HepG2 (cell line): ENCODE data around the gene DNMT3A. TPM values are rescaled to one million over a fixed set of nuclear protein-coding genes. Genes with fewer than 3 reads are reported as not detected.
A peak's percentile ranks its signal among the peaks of the same experiment; 100 is the strongest.

Experiments
- ATAC-seq: fragments of 200-7000 bp; cut with Tn5 transposase; 3 replicates; pipeline ENCODE4 v1.9.1; 2020; ENCODE audit warnings: mild to moderate bottlenecking, moderate library complexity
- BruUV-seq: library from RNA; stranded (reverse); fragments of 400-500 nt; replicated peaks from 2 replicates; lab custom pipeline; 2021; lab: Mats Ljungman, UMichigan
- CTCF ChIA-PET: fragments of 300-600 bp; formaldehyde crosslinking; extraction: SDS; loops from one replicate; lab custom pipeline; 2021; ENCODE audit warnings: low total read pairs, inconsistent platforms, low intra/inter-chr PET ratio; lab: Yijun Ruan, JAX
- POLR2A ChIA-PET: fragments of 350-600 bp; sonication (Branson Sonifier 250); formaldehyde crosslinking; loops from one replicate; lab custom pipeline; 2020; ENCODE audit warnings: antibody characterized with exemption, inconsistent platforms; lab: Yijun Ruan, JAX
- DNase-seq: peaks from one replicate; pipeline ENCODE4 v3.0.0-alpha.2; 2015; ENCODE audit warnings: low spot score
- FAIRE-seq: peaks from 3 replicates; lab custom pipeline; 2011; peaks lifted over from hg19 to GRCh38; lab: Jason Lieb, UNC
- H2AFZ ChIP-seq: one replicate; pipeline ENCODE4 v1.6.1; 2011; ENCODE audit warnings: low read length, inconsistent platforms
- H3K27ac ChIP-seq: fragments of 300-600 bp; 3 replicates; pipeline ENCODE4 v1.8.0; 2011; ENCODE audit warnings: mixed run types, mild to moderate bottlenecking, mixed read lengths, low read length, inconsistent platforms; ENCODE audit not compliant: insufficient read depth; ENCODE audit errors: extremely low read length
- H3K27me3 ChIP-seq, 2 experiments: fragments of 200-600 bp in 1 of 2; 2 replicates in 1 of 2; 3 replicates in 1 of 2; pipeline versions ENCODE4 v1.6.0 to v1.8.0; 2011; ENCODE audit warnings: low read length in 2 of 2, mild to moderate bottlenecking in 2 of 2, moderate library complexity in 2 of 2, inconsistent platforms in 1 of 2; ENCODE audit not compliant: insufficient read depth in 2 of 2, control insufficient read depth in 1 of 2
- H3K36me3 ChIP-seq, 2 experiments: fragments of 200-600 bp in 1 of 2; replicated peaks in 1 of 2; 2 replicates in 1 of 2; 3 replicates in 1 of 2; pipeline versions ENCODE4 v1.5.1 to v1.8.0; 2011; ENCODE audit warnings: low read length in 2 of 2, inconsistent platforms in 1 of 2; ENCODE audit not compliant: insufficient read depth in 2 of 2, control insufficient read depth in 1 of 2
- H3K4me1 ChIP-seq: 2 replicates; pipeline ENCODE4 v1.5.1; 2012; ENCODE audit warnings: low read length, inconsistent platforms; ENCODE audit not compliant: insufficient read depth
- H3K4me2 ChIP-seq: 2 replicates; pipeline ENCODE4 v1.6.0; 2011; ENCODE audit warnings: low read depth, low read length, inconsistent platforms
- H3K4me3 ChIP-seq, 3 experiments: fragments of 200-600 bp in 1 of 3; sonication (generic), shearing (Covaris generic) in 1 of 3; replicated peaks in 1 of 3; 2 replicates each; pipeline ENCODE4 v1.5.1; 2011 to 2016; ENCODE audit warnings: low read length in 3 of 3, inconsistent platforms in 2 of 3, low read depth in 2 of 3, mild to moderate bottlenecking in 2 of 3, control low read depth in 1 of 3, mixed read lengths in 1 of 3; ENCODE audit not compliant: insufficient read depth in 1 of 3
- H3K79me2 ChIP-seq: one replicate; pipeline ENCODE4 v1.6.1; 2011; ENCODE audit warnings: low read length, inconsistent platforms; ENCODE audit not compliant: insufficient read depth
- H3K9ac ChIP-seq: 2 replicates; pipeline ENCODE4 v1.6.0; 2011; ENCODE audit warnings: mild to moderate bottlenecking, low read depth, low read length, inconsistent platforms; ENCODE audit not compliant: insufficient read depth
- H3K9me3 ChIP-seq: 2 replicates; pipeline ENCODE4 v1.5.1; 2012; ENCODE audit warnings: mild to moderate bottlenecking, low read length
- H4K20me1 ChIP-seq: 2 replicates; pipeline ENCODE4 v1.6.0; 2011; ENCODE audit warnings: inconsistent platforms, mild to moderate bottlenecking, low read length, moderate library complexity; ENCODE audit not compliant: insufficient read depth
- HIVEP1 ChIP-seq: sonication (generic); formaldehyde crosslinking; IDR thresholded peaks from 2 replicates; pipeline ENCODE4 v1.4.0; 2020; ENCODE audit warnings: mild to moderate bottlenecking, missing genetic modification reagents
- ZBTB38 ChIP-seq: sonication (generic); formaldehyde crosslinking; IDR thresholded peaks from 2 replicates; pipeline ENCODE4 v1.5.1; 2020; ENCODE audit warnings: mild to moderate bottlenecking, missing genetic modification reagents
- ZNF260 ChIP-seq: sonication (generic); formaldehyde crosslinking; IDR thresholded peaks from 2 replicates; pipeline ENCODE4 v1.4.0; 2020; ENCODE audit warnings: missing genetic modification reagents, low read depth, mild to moderate bottlenecking, borderline replicate concordance
- ZNF629 ChIP-seq: sonication (generic); formaldehyde crosslinking; conservative IDR thresholded peaks from 2 replicates; pipeline ENCODE4 v1.5.0; 2020; ENCODE audit warnings: missing genetic modification reagents
- WGBS: methylation state at CpG from one replicate; pipeline ENCODE4 v1.1.6; 2017; ENCODE audit warnings: low lambda C conversion rate; 5-methylcytosine and 5-hydroxymethylcytosine counted together
- in situ Hi-C: cut with HindIII; loops from 2 replicates; pipeline ENCODE4 v1.10.0; 2017; ENCODE audit warnings: low pct_unique_long_range_greater_than_20kb; ENCODE audit not compliant: extremely low pct_ligation_motif_present
- intact Hi-C: fragments of 100-400 bp; cut with micrococcal nuclease; formaldehyde crosslinking; loops from one replicate; pipeline ENCODE4 v1.10.0; 2022; ENCODE audit not compliant: unreplicated experiment
- polyA plus RNA-seq, 8 experiments: library from polyadenylated mRNA; depleted of rRNA in 3 of 8; stranded (reverse) in 7 of 8; unstranded in 1 of 8; fragments of >200 nt; fragmentation: Illumina TruSeq in 4 of 8; extraction: Trizol in 4 of 8; gene quantifications; 2 replicates each; pipeline versions ENCODE4 v1.2.1 to v1.2.3, GENCODE V29; 2011 to 2016; ENCODE audit warnings: low read depth in 4 of 8, missing spikeins in 1 of 8, mixed read lengths in 1 of 8; ENCODE audit not compliant: insufficient read depth in 1 of 8
- total RNA-seq, 5 experiments: library from RNA; depleted of rRNA; stranded (reverse); fragments of >200 nt; fragmentation: Illumina TruSeq; extraction: Trizol; gene quantifications; 2 replicates each; pipeline ENCODE4 v1.2.3, GENCODE V29; 2016; ENCODE audit warnings: low read depth in 1 of 5
- TF ChIP-seq, protein P1 (sequence below): sonication (generic); formaldehyde crosslinking; IDR thresholded peaks from 2 replicates; pipeline ENCODE4 v1.5.1; 2020; ENCODE audit warnings: mild to moderate bottlenecking, missing genetic modification reagents

The DNMT3A gene
- total and polyA plus RNA-seq, 2 of the 13 experiments (the other 11 are each of a cell fraction or from before 2014, with no cell fraction given): 14.7 to 29.1 TPM

DNA sequence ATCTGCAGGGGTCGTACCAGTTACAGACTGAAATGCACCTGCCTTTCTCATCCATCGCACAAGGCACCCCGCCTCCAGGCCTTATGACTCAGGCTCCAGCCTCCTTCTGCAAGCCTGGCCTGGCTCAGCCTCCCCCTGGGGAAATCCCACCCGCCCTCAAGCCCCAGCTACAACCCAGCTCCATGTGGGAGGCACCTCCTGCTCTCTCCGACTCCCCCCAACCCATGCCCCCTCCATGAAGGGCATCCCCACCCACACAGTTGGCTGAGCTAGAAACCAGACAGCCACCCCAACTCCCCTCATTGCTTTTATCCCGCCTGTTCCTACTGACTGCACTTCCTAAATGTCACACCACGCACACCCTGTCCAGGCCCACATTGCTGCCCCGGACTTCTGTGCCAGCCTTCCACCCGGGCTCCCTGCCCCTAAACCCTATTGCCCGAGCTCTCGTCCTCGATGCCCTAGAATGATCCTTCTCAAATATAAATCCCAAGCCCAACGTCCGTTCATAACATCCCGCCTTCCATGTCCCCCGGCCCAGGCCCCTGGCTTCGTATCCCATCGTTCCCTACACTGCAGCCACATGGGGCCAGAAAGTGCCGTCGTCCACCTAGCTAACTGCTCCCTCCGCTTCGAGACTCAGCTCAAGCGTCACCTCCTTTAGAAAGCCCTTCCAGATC is 9.9 kb downstream of the DNMT3A start (continued):
- TF ChIP-seq ZBTB38 (CRISPR knock-in tag) (no peak), ZNF260 (CRISPR knock-in tag) (no peak)
- TF ChIP-seq, protein P1, sequence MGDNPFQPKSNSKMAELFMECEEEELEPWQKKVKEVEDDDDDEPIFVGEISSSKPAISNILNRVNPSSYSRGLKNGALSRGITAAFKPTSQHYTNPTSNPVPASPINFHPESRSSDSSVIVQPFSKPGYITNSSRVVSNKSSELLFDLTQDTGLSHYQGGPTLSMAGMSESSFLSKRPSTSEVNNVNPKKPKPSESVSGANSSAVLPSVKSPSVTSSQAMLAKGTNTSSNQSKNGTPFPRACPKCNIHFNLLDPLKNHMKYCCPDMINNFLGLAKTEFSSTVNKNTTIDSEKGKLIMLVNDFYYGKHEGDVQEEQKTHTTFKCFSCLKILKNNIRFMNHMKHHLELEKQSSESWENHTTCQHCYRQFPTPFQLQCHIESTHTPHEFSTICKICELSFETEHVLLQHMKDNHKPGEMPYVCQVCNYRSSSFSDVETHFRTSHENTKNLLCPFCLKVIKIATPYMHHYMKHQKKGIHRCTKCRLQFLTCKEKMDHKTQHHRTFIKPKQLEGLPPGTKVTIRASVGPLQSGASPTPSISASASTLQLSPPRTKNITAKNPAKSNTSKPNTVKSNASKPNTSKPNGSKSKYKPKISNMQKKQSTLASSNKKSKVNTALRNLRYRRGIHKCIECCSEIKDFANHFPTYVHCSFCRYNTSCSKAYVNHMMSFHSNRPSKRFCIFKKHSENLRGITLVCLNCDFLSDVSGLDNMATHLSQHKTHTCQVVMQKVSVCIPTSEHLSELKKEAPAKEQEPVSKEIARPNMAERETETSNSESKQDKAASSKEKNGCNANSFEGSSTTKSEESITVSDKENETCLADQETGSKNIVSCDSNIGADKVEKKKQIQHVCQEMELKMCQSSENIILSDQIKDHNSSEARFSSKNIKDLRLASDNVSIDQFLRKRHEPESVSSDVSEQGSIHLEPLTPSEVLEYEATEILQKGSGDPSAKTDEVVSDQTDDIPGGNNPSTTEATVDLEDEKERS (CRISPR knock-in tag): no peak

GRCh38 chr2:25330937-25331336 is 10.8 kb downstream of the DNMT3A start:
- Histone ChIP-seq H3K36me3 (no peaks in the 10 kb centered on the region), H3K27ac (no peak overlapping the region), H3K4me1 (peaks cover 12% of the 10 kb centered on the region), H4K20me1 (no peaks in the 10 kb centered on the region; the same call in 1 of the 2 replicates), H3K27me3 (0 out of 5 replicates have a peak, but pooled peaks cover 0 to 2% of the 10 kb centered on the region in 2 experiments), H3K4me2 (no peak overlapping the region), H3K9ac (no peak overlapping the region), H2AFZ (no peak overlapping the region), H3K9me3 (peaks cover 5% of the 10 kb centered on the region; the same call in 1 of the 2 replicates), H3K4me3 (no peak overlapping the region), H3K79me2 (no peaks in the 10 kb centered on the region)
- POLR2A ChIA-PET: no interaction called here
- BruUV-seq: no TSS peak
- DNase-seq: no peak
- TF ChIP-seq ZNF629: peak; percentile 73
- TF ChIP-seq HIVEP1: no peak
- FAIRE-seq: no peak
- ATAC-seq: no peak
- in situ Hi-C loops: no loop called here
- intact Hi-C loops: no loop called here
- 46% methylated on average over 4 of the region's 4 CpGs for WGBS
- CTCF ChIA-PET: no interaction called here
